Measurements from ENCODE around the gene PIAS2.

Gene PIAS2

GRCh38 chr18:46759890-46760289 lies 157.4 kb downstream of the PIAS2 start:
- no peak for DNase-seq

- no peak for DNase-seq
These were observed 160.6 kb downstream of the PIAS2 start, which contains the start of gene ST8SIA5 for GRCh38 chr18:46756559-46757201. ST8SIA5 (minus strand) TSS chr18:46757053; CDS start chr18:46756508, 545 bp downstream.

GRCh38 chr18:46756025-46756558 lies 161.2 kb downstream of the PIAS2 start:
- DNase-seq: no peak

- DNase-seq: no peak
These were observed 161.8 kb downstream of the PIAS2 start for GRCh38 chr18:46755315-46756024.

GRCh38 chr18:46754661-46755292 lies 162.5 kb downstream of the PIAS2 start:
- DNase-seq: no peak

GRCh38 chr18:46754188-46754587 lies 163.1 kb downstream of the PIAS2 start:
- no peak for DNase-seq
